ENCODE results near the gene CAMTA1.

The CAMTA1 gene

DNA sequence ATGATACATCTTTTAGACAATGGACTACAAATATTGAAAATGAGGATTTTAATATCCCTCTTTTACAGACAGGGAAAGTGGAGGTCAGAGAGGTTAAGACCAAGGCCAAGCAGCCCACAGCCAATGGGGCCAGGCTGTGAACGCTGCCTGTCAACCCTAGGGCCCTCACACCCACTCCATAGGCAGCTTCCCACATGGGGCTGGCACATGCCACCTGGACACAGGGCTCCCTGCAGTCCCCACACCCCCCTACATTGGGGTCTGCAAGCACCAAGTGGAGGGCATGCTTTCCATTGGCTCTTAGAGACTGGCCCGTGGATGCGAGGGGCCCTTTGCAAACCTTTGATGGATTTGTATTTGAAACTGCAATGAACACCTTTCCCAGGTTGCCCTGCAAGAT lies 637.3 kb downstream of the CAMTA1 start:
- no peak for DNase-seq (ENCODE audit: low read depth)
- TF ChIP-seq, protein P1, sequence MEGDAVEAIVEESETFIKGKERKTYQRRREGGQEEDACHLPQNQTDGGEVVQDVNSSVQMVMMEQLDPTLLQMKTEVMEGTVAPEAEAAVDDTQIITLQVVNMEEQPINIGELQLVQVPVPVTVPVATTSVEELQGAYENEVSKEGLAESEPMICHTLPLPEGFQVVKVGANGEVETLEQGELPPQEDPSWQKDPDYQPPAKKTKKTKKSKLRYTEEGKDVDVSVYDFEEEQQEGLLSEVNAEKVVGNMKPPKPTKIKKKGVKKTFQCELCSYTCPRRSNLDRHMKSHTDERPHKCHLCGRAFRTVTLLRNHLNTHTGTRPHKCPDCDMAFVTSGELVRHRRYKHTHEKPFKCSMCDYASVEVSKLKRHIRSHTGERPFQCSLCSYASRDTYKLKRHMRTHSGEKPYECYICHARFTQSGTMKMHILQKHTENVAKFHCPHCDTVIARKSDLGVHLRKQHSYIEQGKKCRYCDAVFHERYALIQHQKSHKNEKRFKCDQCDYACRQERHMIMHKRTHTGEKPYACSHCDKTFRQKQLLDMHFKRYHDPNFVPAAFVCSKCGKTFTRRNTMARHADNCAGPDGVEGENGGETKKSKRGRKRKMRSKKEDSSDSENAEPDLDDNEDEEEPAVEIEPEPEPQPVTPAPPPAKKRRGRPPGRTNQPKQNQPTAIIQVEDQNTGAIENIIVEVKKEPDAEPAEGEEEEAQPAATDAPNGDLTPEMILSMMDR (IDR thresholded peaks at IDR 0.05; ENCODE audit: insufficient read depth, low read depth, low read length, missing control alignments), result no peak
- no peak overlapping the region for H3K4me3 ChIP-seq (ENCODE audit: low read length)

DNA sequence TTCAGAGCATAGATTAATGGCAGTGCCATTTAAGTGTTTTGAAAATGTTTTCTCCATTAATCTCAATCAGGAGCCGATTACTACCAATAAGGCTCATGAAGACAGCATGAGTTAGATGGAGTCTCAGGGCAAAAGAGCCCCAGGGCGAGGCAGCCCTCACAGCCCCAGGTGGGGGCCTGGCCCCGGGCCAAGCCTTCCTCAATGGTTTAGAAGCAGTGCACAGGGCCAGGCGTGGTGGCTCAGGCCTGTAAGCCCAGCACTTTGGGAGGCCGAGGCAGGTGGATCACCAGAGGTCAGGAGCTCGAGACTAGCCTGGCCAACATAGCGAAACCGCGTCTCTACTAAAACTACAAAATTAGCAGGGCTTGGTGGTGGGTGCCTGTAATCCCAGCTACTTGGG lies 637.7 kb downstream of the CAMTA1 start:
- no peak overlapping the region for H3K4me3 ChIP-seq (ENCODE audit: low read length)
- DNase-seq (ENCODE audit: low read depth), result no peak
- TF ChIP-seq, protein P1 (IDR thresholded peaks at IDR 0.05; ENCODE audit: insufficient read depth, low read depth, low read length, missing control alignments), result no peak

DNA sequence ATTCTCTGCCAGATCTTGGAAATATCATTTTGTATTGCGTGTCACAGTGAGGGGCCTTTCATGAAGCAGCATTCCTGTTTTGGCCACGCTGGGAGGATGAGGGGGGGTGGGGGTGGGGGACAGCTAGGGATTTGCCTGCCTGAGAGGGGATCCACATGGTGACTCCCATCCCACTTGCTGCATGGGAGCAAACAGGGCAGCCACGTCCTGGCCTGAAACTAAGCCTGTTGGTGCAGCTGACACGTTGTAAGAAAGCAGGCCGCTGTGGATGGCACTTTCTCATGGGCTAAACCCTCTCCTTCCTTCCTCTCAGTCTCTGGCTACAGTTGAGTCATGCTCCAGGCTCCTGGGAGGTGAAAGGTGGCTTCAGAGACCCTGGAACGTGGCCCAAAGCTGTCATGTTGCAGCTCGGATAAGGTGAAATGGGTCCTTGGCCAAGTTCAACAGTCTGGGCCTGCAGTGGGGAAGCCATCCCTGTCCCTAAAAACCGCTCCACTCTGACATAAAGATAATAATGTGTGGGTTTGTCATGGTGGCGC lies 639.2 kb downstream of the CAMTA1 start:
- DNase-seq (ENCODE audit: low read depth), result no peak
- TF ChIP-seq, protein P1 (IDR thresholded peaks at IDR 0.05; ENCODE audit: insufficient read depth, low read depth, low read length, missing control alignments), result no peak
- H3K4me3 ChIP-seq (ENCODE audit: low read length), result no peak overlapping the region

DNA sequence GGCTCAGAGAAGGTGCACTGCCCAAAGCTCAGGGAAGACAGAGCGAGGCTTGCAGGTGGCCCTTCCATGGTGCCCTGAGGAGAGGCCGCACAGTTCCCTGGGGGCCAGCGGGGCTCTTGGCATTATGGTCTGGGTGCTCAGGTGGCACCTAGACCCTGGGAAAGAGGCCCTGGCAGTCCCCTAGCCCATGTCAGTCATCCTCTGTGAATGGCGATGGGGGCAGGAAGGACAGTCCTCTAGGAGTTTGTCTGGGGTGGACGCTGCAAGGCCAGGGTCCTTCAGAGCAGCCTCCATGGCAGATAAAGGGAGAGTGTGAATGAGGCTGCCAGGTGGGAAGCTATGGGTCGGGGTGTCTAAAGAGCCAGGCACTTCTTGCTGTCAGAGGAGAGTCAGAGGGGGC lies 640.0 kb downstream of the CAMTA1 start:
- DNase-seq (ENCODE audit: low read depth), result no peak
- no peak overlapping the region for H3K4me3 ChIP-seq (ENCODE audit: low read length)
- TF ChIP-seq, protein P1 (IDR thresholded peaks at IDR 0.05; ENCODE audit: insufficient read depth, low read depth, low read length, missing control alignments), result no peak

DNA sequence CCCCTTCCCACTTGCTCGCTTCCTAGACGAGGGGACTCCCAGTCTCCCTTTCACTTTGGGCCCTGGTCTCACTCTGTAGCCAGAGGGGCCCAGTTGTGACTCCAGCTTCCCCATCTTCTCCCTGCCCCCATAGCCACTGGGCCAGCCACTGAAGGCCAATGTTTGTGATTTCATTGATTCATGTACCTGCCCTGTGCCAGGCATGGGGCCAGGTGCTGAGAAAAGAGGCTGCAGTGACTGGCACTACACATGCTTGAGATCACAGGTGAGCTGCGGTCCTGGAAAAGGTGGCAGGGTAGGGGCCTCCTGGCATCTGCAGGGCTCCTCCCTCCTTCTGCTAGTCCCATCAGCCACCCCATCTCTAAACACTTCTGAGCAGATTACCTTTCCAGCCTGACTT lies 640.5 kb downstream of the CAMTA1 start:
- TF ChIP-seq, protein P1 (IDR thresholded peaks at IDR 0.05; ENCODE audit: insufficient read depth, low read depth, low read length, missing control alignments), result no peak
- no peak for DNase-seq (ENCODE audit: low read depth)
- H3K4me3 ChIP-seq (ENCODE audit: low read length), result no peak overlapping the region

DNA sequence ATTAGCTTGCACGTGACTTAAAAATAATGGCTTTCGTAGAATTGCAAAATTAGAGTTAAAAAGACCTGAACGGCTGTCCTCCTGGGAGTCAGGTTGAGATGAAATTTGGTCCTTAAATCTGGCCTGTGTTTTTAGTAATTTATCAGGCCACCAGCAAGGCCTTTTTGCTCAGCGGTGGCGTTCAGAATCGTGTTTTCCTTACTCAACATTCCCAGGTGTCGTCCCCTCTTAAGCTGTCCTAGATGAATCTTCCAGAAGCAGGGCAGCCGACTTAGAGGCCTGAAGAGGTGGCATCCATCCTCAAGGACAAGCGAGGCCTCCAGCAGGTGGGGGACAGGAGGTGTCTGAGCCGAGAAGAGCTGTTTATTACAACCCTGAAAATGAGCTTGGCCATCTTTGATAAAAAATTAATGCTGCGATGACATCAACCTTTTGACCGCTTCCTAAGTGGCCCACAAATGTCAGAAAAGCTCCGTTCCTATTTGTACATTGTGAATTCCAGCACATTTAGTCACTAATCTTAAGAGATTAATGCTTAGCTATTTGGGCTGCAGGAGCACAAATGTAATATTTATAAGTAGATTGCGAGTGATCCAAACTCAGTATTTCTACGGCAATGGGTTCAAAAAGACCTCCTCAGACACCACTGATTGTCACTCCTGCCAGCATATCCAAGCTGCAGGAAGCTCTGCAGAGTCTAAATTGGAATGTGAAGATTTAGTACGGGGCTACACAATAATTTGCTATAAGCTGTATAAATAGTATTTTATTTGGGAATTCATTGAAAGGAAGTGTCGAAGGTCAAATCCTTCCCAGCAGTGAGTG lies 641.7 kb downstream of the CAMTA1 start:
- no peak overlapping the region for H3K4me3 ChIP-seq (ENCODE audit: low read length)
- no peak for DNase-seq (ENCODE audit: low read depth)

More for the DNA sequence above, 641.7 kb downstream of the CAMTA1 start:
- TF ChIP-seq, protein P1 (IDR thresholded peaks at IDR 0.05; ENCODE audit: insufficient read depth, low read depth, low read length, missing control alignments), result no peak

All from epithelial cell of esophagus (primary cell).